Stimulated activated CD4-positive, alpha-beta T cell treated with anti-CD3 and anti-CD28 coated beads, TNF-alpha, amount 100 ng/mL, for 24 hours (primary cell): ENCODE results near the gene FAM222B.
A peak's percentile ranks its signal among the peaks of the same experiment; 100 is the strongest.

Source experiments
- DNase-seq, 3 experiments: peaks; one replicate each; pipeline ENCODE4 v3.0.0-alpha.2; 2020; ENCODE audit warnings: low read depth in 3 of 3

The FAM222B gene

GRCh38 chr17:28714281-28714680 lies 128.3 kb downstream of the FAM222B start:
- no peak for DNase-seq

- no peak for DNase-seq
These were observed 129.7 kb downstream of the FAM222B start for GRCh38 chr17:28712705-28713415.

GRCh38 chr17:28712032-28712704 lies 130.4 kb downstream of the FAM222B start:
- DNase-seq: peak in 1 of 3 experiments; percentile 73

GRCh38 chr17:28711723-28712031 lies 130.9 kb downstream of the FAM222B start, which contains the start of gene PROCA1:
Gene PROCA1, minus strand, starts transcription at chr17:28711888. Its CDS starts 228 bp downstream, at chr17:28711660.
- DNase-seq: no peak

- peak; percentile 80 to 92 (median 89) for DNase-seq
These were observed 131.5 kb downstream of the FAM222B start for GRCh38 chr17:28710861-28711722.

- no peak for DNase-seq
These were observed 135.3 kb downstream of the FAM222B start for GRCh38 chr17:28707339-28707720.

GRCh38 chr17:28706471-28707338 lies 135.9 kb downstream of the FAM222B start:
- DNase-seq: no peak
